WTC11 (cell line): ENCODE data around the gene OTUD3. TPM values are rescaled to one million over a fixed set of nuclear protein-coding genes. Genes with fewer than 3 reads are reported as not detected.

Experiments used
- ATAC-seq: fragments of 200-7000 bp; cut with Tn5 transposase; 2 replicates; pipeline ENCODE4 v1.10.0; 2021; ENCODE audit warnings: mild to moderate bottlenecking, moderate library complexity
- CTCF ChIA-PET: fragments of 300-600 bp; sonication (Branson Sonifier 250); formaldehyde crosslinking; loops from one replicate; lab custom pipeline; 2021; ENCODE audit warnings: antibody characterized with exemption; lab: Charles Lee
- POLR2A ChIA-PET: fragments of 350-600 bp; sonication (Branson Sonifier 250); formaldehyde crosslinking; loops from one replicate; lab custom pipeline; 2021; ENCODE audit warnings: antibody characterized with exemption; lab: Charles Lee
- DNase-seq: peaks from one replicate; pipeline ENCODE4 v3.0.0; 2021; ENCODE audit warnings: low spot score
- H3K27ac Mint-ChIP-seq: 2 replicates; pipeline ENCODE4 v1.8.0; 2021; ENCODE audit warnings: mixed read lengths
- H3K27me3 Mint-ChIP-seq: 2 replicates; pipeline ENCODE4 v1.8.0; 2021; ENCODE audit warnings: low read depth, mild to moderate bottlenecking, moderate library complexity, mixed read lengths
- H3K36me3 Mint-ChIP-seq: 2 replicates; pipeline ENCODE4 v1.8.0; 2021; ENCODE audit warnings: mixed read lengths
- H3K4me1 Mint-ChIP-seq: 2 replicates; pipeline ENCODE4 v1.8.0; 2022; ENCODE audit warnings: mixed read lengths
- H3K4me3 Mint-ChIP-seq: 2 replicates; pipeline ENCODE4 v1.8.0; 2021; ENCODE audit warnings: mild to moderate bottlenecking, moderate library complexity, mixed read lengths
- H3K9me3 Mint-ChIP-seq: 2 replicates; pipeline ENCODE4 v1.8.0; 2021; ENCODE audit warnings: mixed read lengths
- AFF4 ChIP-seq: sonication (generic); formaldehyde crosslinking; IDR thresholded peaks from 2 replicates; pipeline ENCODE4 v1.8.1; 2023; ENCODE audit warnings: mild to moderate bottlenecking, missing genetic modification reagents, borderline replicate concordance
- ATF2 ChIP-seq: sonication (generic); formaldehyde crosslinking; IDR thresholded peaks from 2 replicates; pipeline ENCODE4 v1.8.1; 2022; ENCODE audit warnings: low read depth, missing genetic modification reagents, borderline replicate concordance
- CBFB ChIP-seq: sonication (generic); formaldehyde crosslinking; IDR thresholded peaks from 2 replicates; pipeline ENCODE4 v1.8.1; 2022; ENCODE audit warnings: mild to moderate bottlenecking, low read depth, missing genetic modification reagents
- E2F1 ChIP-seq: sonication (generic); formaldehyde crosslinking; IDR thresholded peaks from 2 replicates; pipeline ENCODE4 v1.8.0; 2022; ENCODE audit warnings: mild to moderate bottlenecking, missing genetic modification reagents
- ELF4 ChIP-seq: sonication (generic); formaldehyde crosslinking; IDR thresholded peaks from 2 replicates; pipeline ENCODE4 v1.8.1; 2022; ENCODE audit warnings: low read depth, mild to moderate bottlenecking, moderate library complexity, missing genetic modification reagents
- EMX1 ChIP-seq: fragments of 250-450 bp; sonication (Bioruptor Pico); IDR thresholded peaks from 2 replicates; pipeline ENCODE4 v1.8.0; 2021; ENCODE audit warnings: mild to moderate bottlenecking
- ESRRA ChIP-seq: sonication (generic); formaldehyde crosslinking; IDR thresholded peaks from 2 replicates; pipeline ENCODE4 v1.8.1; 2022; ENCODE audit warnings: mild to moderate bottlenecking, missing genetic modification reagents, borderline replicate concordance
- FOXP1 ChIP-seq: sonication (generic); formaldehyde crosslinking; IDR thresholded peaks from 2 replicates; pipeline ENCODE4 v1.8.0; 2022; ENCODE audit warnings: missing genetic modification reagents, mild to moderate bottlenecking, moderate library complexity, borderline replicate concordance
- JUN ChIP-seq: sonication (generic); formaldehyde crosslinking; IDR thresholded peaks from 2 replicates; pipeline ENCODE4 v1.8.0; 2023; ENCODE audit warnings: mild to moderate bottlenecking, missing genetic modification reagents
- KAT7 ChIP-seq: sonication (generic); formaldehyde crosslinking; IDR thresholded peaks from 2 replicates; pipeline ENCODE4 v1.8.1; 2023; ENCODE audit warnings: missing genetic modification reagents, mild to moderate bottlenecking, borderline replicate concordance
- MAX ChIP-seq: sonication (generic); formaldehyde crosslinking; IDR thresholded peaks from 2 replicates; pipeline ENCODE4 v1.8.0; 2022; ENCODE audit warnings: mild to moderate bottlenecking, missing genetic modification reagents
- MYBL2 ChIP-seq: sonication (generic); formaldehyde crosslinking; IDR thresholded peaks from 2 replicates; pipeline ENCODE4 v1.8.1; 2023; ENCODE audit warnings: mild to moderate bottlenecking, moderate library complexity, missing genetic modification reagents
- NFE2L1 ChIP-seq: sonication (generic); formaldehyde crosslinking; IDR thresholded peaks from 2 replicates; pipeline ENCODE4 v1.8.1; 2023; ENCODE audit warnings: missing genetic modification reagents
- NFYB ChIP-seq: sonication (generic); formaldehyde crosslinking; conservative IDR thresholded peaks from 2 replicates; pipeline ENCODE4 v1.8.0; 2022; ENCODE audit warnings: low read depth, missing genetic modification reagents
- NR3C1 ChIP-seq: sonication (generic); formaldehyde crosslinking; conservative IDR thresholded peaks from 2 replicates; pipeline ENCODE4 v1.8.1; 2023; ENCODE audit warnings: low read depth, mild to moderate bottlenecking, missing genetic modification reagents
- PRRX2 ChIP-seq: fragments of 250-450 bp; sonication (Bioruptor Pico); IDR thresholded peaks from 2 replicates; pipeline ENCODE4 v1.8.0; 2021; ENCODE audit warnings: mild to moderate bottlenecking
- RORB ChIP-seq: fragments of 250-450 bp; sonication (Bioruptor Pico); IDR thresholded peaks from 2 replicates; pipeline ENCODE4 v1.9.0; 2021; ENCODE audit warnings: mild to moderate bottlenecking
- SP1 ChIP-seq: sonication (generic); formaldehyde crosslinking; conservative IDR thresholded peaks from 2 replicates; pipeline ENCODE4 v1.8.1; 2022; ENCODE audit warnings: missing genetic modification reagents
- STAT6 ChIP-seq: sonication (generic); formaldehyde crosslinking; conservative IDR thresholded peaks from 2 replicates; pipeline ENCODE4 v1.8.1; 2023; ENCODE audit warnings: mild to moderate bottlenecking, low read depth, missing genetic modification reagents, moderate library complexity
- TEAD1 ChIP-seq: sonication (generic); formaldehyde crosslinking; IDR thresholded peaks from 2 replicates; pipeline ENCODE4 v1.8.0; 2022; ENCODE audit warnings: mild to moderate bottlenecking, missing genetic modification reagents
- ZBTB21 ChIP-seq: sonication (generic); formaldehyde crosslinking; IDR thresholded peaks from 2 replicates; pipeline ENCODE4 v1.8.1; 2023; ENCODE audit warnings: mild to moderate bottlenecking, missing genetic modification reagents, borderline replicate concordance
- ZNF121 ChIP-seq: sonication (generic); formaldehyde crosslinking; IDR thresholded peaks from 2 replicates; pipeline ENCODE4 v1.8.0; 2023; ENCODE audit warnings: missing genetic modification reagents
- ZNF138 ChIP-seq: sonication (generic); formaldehyde crosslinking; conservative IDR thresholded peaks from 2 replicates; pipeline ENCODE4 v1.8.1; 2022; ENCODE audit warnings: mild to moderate bottlenecking, moderate library complexity, missing genetic modification reagents
- ZNF317 ChIP-seq: sonication (generic); formaldehyde crosslinking; IDR thresholded peaks from 2 replicates; pipeline ENCODE4 v1.8.1; 2023; ENCODE audit warnings: low read depth, mild to moderate bottlenecking, moderate library complexity, missing genetic modification reagents, borderline replicate concordance
- ZNF416 ChIP-seq: fragments of 250-450 bp; sonication (Bioruptor Pico); IDR thresholded peaks from 2 replicates; pipeline ENCODE4 v1.9.0; 2021; ENCODE audit warnings: mild to moderate bottlenecking, inconsistent platforms
- ZNF425 ChIP-seq: fragments of 250-450 bp; sonication (Bioruptor Pico); conservative IDR thresholded peaks from 2 replicates; pipeline ENCODE4 v1.9.0; 2021; ENCODE audit warnings: mild to moderate bottlenecking
- ZNF671 ChIP-seq: fragments of 250-450 bp; sonication (Bioruptor Pico); IDR thresholded peaks from 2 replicates; pipeline ENCODE4 v1.8.0; 2021; ENCODE audit warnings: mild to moderate bottlenecking
- total RNA-seq: library from RNA; stranded (reverse); gene quantifications from 3 replicates; pipeline ENCODE4 v1.2.3, GENCODE V29; 2021

OTUD3 gene
- total RNA-seq, 1 experiment from 2014 or later: 16.1 TPM

GRCh38 chr1:19860418-19860817 lies 21.8 kb upstream of the OTUD3 start:
- Mint-ChIP-seq H3K4me1 (no peaks in the 10 kb centered on the region), H3K36me3 (peaks cover 5% of the 10 kb centered on the region), H3K9me3 (peaks cover 14% of the 10 kb centered on the region), H3K27me3 (peaks cover 28% of the 10 kb centered on the region), H3K4me3 (no peak overlapping the region), H3K27ac (no peak overlapping the region)
- DNase-seq: no peak
- POLR2A ChIA-PET: no interaction called here
- CTCF ChIA-PET: no interaction called here
- TF ChIP-seq EMX1 (CRISPR knock-in tag): no peak
- TF ChIP-seq MYBL2 (CRISPR knock-in tag): no peak
- no peak for TF ChIP-seq ELF4 (CRISPR knock-in tag)
- TF ChIP-seq E2F1 (CRISPR knock-in tag): no peak
- no peak for TF ChIP-seq JUN (CRISPR knock-in tag)
- TF ChIP-seq SP1 (CRISPR knock-in tag): no peak
- TF ChIP-seq TEAD1: no peak
- no peak for TF ChIP-seq ESRRA (CRISPR knock-in tag)
- no peak for TF ChIP-seq KAT7 (CRISPR knock-in tag)
- no peak for TF ChIP-seq NR3C1 (CRISPR knock-in tag)
- no peak for TF ChIP-seq ZNF671 (CRISPR knock-in tag)
- no peak for TF ChIP-seq PRRX2
- no peak for TF ChIP-seq FOXP1
- no peak for TF ChIP-seq ATF2 (CRISPR knock-in tag)
- TF ChIP-seq ZNF317: no peak
- no peak for TF ChIP-seq ZNF416 (CRISPR knock-in tag)
- TF ChIP-seq ZNF121 (CRISPR knock-in tag): no peak
- no peak for TF ChIP-seq CBFB (CRISPR knock-in tag)
- TF ChIP-seq AFF4 (CRISPR knock-in tag): no peak
- no peak for TF ChIP-seq MAX
- ATAC-seq: no peak

- CTCF ChIA-PET: interaction anchor here (1.6 kb wide), 1 partner anchor 21 kb away, joined by 9 read pairs; the partner anchor contains the start of gene OTUD3
- no peak for ATAC-seq
- peaks cover 30% of the 10 kb centered on the region for H3K27me3 Mint-ChIP-seq
Measured at GRCh38 chr1:19861034-19861433, 21.2 kb upstream of the OTUD3 start.

More at GRCh38 chr1:19861034-19861433, 21.2 kb upstream of the OTUD3 start:
- POLR2A ChIA-PET: no interaction called here
- H3K4me3 Mint-ChIP-seq: no peak overlapping the region
- H3K36me3 Mint-ChIP-seq: peaks cover 5% of the 10 kb centered on the region
- TF ChIP-seq ZNF425 (CRISPR knock-in tag) (no peak), ZNF671 (CRISPR knock-in tag) (no peak), NR3C1 (CRISPR knock-in tag) (no peak), ZNF138 (no peak), NFYB (CRISPR knock-in tag) (no peak), RORB (no peak), NFE2L1 (no peak), STAT6 (no peak), ZBTB21 (CRISPR knock-in tag) (no peak)
- peaks cover 14% of the 10 kb centered on the region for H3K9me3 Mint-ChIP-seq
- H3K4me1 Mint-ChIP-seq: no peaks in the 10 kb centered on the region
- no peak overlapping the region for H3K27ac Mint-ChIP-seq
- DNase-seq: no peak
